Uterus (tissue), 2 donors: ENCODE data around the gene N4BP2L2.

ENCODE experiments used
- POLR2A ChIP-seq, 2 donors: fragments of 450-650 bp; IDR thresholded peaks; one replicate each; pipeline ENCODE4 v1.6.1; 2016; ENCODE audit warnings: antibody characterized with exemption in 2 of 2, mild to moderate bottlenecking in 1 of 2, moderate library complexity in 1 of 2
- TF ChIP-seq, protein P1 (sequence below), 4 experiments: fragments of 200-600 bp in 2 of 4; fragments of 450-650 bp in 2 of 4; sonication (generic) in 2 of 4; IDR thresholded peaks; one replicate each; pipeline ENCODE4 v1.5.1; 2016 to 2019; ENCODE audit warnings: antibody characterized with exemption in 4 of 4, mild to moderate bottlenecking in 2 of 4, moderate library complexity in 1 of 4

DNA sequence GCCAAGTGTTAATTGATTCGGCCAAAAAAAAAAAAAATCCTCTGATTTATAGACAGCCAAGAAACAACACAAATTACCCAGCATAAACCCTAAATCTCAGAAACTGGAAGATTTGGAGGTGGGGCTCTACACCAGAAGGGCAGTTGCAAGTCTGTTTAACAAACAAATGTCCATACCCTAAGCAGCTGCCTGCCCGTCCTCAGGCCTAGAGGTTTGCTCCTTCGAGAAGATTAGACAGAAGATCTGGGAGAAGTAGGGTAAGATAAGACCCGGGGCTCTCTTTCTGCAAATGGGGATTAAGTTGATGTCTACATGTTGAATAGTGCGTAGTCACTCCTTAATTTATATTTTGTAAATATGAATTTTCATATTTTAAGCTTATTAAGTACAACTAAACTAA lies 107.2 kb downstream of the N4BP2L2 start:
- TF ChIP-seq, protein P1, sequence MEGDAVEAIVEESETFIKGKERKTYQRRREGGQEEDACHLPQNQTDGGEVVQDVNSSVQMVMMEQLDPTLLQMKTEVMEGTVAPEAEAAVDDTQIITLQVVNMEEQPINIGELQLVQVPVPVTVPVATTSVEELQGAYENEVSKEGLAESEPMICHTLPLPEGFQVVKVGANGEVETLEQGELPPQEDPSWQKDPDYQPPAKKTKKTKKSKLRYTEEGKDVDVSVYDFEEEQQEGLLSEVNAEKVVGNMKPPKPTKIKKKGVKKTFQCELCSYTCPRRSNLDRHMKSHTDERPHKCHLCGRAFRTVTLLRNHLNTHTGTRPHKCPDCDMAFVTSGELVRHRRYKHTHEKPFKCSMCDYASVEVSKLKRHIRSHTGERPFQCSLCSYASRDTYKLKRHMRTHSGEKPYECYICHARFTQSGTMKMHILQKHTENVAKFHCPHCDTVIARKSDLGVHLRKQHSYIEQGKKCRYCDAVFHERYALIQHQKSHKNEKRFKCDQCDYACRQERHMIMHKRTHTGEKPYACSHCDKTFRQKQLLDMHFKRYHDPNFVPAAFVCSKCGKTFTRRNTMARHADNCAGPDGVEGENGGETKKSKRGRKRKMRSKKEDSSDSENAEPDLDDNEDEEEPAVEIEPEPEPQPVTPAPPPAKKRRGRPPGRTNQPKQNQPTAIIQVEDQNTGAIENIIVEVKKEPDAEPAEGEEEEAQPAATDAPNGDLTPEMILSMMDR (IDR thresholded peaks at IDR 0.05), result no peak
- TF ChIP-seq POLR2A (IDR thresholded peaks at IDR 0.05), result no peak
